ENCODE results near the gene MPRIP.

The MPRIP gene

DNA sequence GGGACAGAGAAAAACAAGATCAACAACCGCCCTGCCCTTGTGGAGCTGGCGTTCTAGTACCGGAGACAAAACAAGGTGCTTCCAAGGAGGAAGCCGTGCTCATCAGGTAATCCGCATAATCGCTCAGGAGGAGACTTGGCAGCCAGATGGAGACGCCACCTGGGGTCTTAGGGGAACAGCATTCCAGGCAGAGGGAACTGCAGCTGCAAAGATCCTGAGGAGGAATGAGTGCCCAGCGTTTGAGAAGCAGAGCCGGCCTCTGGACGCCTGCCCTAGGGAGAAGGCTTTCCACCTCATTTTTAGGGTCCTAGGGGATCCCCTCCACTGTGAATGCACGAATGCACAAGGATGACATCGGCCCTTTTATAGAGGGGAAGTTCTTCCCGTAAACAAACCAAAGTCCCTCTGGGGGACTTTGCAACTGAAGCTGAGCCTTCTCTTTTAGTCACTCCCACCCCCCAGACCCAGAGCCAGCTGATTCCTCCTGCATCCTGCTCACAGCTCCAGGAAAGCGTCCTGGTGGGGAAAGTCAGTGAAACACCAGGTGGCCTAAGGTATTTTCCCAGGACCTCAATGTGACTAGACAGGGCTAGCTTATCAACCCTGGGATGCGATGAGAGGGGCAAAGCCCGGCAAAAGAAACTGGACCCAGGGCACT is 13.2 kb upstream of the MPRIP start:
- DNase-seq (ENCODE audit: low spot score) = no peak

DNA sequence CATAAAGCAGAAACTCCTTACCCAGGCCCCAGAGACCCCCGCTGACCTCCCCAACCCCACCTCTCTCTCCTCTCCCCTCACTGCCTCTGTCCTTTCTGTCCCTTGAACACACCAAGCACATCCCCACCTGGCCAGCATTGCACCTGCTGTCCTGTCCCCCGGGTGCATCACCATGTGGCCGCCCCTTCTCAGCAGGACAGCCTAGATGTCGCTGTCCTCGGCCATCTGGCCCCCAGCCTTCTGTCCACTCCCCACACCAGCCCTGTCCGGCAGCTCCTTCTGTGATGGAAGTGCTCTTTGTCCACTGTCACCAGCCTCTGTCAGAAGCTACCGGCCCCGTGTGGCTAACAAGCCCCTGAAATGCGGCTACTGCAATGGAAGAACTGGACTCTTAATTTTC is 12.3 kb upstream of the MPRIP start:
- no peak for DNase-seq (ENCODE audit: low spot score)

DNA sequence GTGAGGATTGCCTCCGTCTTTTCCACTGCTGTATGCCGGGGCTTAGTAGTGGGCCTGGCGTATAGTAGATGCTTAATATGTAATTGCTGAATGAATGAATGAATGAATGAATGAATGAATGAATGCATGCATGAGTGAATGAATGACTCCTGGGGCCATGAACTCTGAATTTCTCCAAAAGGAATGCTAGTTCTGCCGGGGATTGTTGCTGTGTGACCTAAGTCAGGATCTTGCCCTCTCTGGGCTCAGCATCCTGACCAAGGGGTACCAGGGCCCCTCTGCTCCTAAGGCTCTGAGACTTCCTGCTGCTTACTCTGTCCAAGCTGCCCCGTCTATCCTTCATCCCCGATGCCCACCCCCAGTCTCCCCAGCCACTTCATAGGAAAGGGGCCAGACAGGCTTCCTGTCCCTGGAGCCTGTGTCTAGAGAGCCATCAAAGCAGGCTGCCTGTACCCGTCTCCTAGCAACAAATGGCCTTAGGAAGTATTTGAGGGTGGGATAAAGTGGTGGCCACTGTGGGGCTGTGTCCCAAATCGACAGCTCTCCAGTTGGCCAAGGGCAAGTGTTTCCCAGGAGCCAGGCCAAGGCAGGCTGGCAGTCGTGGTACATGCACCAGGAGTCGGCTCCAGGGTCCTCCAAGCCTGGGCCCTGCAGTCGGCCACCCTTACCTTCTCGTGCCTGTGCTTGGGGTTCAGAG is 11.6 kb upstream of the MPRIP start:
- DNase-seq (ENCODE audit: low spot score) = no peak

DNA sequence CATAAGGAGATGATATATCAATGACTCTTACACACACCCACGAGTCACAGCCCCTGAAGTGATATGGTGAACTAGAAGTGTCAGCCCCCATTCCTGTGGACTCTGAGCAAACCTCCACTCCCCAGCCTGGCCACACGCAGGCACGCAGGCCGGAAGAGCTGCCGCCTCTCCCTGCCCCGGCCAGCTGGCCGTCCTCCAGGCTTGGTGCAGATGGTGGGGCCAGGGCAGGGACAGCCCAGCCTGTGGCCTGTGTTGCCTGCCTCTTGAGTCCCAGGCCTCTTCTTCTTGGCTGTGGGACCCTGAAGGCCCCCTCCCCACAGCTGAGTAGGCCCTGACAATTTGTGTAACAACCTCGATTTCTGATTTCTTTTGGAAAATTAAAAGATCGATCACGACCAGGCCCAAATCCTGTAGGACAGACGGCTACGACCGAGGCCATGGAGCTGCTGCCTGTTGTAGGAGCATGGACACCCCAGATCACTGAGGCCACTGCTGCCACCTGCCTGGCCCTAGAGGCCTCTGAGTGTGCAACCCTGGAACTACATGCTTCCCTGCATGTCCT is 10.0 kb upstream of the MPRIP start:
- peak; percentile 94 for DNase-seq (ENCODE audit: low spot score)

DNA sequence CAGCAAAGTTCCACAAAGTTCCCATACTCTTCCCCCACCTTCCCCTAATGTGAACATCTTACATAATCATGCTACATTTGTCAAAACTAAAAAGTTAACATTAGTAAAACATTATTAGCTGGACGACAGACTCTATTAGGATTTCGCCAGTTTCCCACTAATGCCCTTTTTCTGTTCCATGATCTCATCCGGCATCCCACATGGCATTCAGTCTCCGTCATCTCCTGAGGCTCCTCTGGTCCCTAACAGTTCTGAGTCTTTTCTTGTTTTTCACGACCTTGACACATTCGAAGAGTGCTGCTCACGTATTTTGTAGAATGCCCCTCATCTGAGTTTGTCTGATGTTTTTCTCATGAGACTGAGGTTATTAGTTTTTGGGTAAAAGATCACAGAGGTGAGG is 8.8 kb upstream of the MPRIP start:
- DNase-seq (ENCODE audit: low spot score) = no peak

DNA sequence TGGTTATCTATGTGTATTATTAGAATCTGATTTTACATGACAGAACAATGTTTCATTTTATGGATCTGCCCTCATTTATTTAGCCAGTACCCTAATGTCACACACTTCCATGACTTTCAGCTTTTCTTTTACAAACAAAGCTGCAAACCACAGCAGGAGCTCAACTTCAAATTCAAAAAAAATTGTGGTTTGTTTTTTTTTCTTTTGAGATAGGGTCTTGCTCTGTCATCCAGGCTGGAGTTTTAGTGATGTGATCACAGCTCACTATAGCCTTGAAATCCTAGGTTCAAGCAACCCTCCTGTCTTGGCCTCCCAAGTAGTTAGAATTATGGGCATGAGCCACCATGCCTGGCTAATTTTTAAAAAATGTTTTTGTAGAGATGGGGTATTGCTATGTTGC is 8.2 kb upstream of the MPRIP start:
- DNase-seq (ENCODE audit: low spot score) = no peak

DNA sequence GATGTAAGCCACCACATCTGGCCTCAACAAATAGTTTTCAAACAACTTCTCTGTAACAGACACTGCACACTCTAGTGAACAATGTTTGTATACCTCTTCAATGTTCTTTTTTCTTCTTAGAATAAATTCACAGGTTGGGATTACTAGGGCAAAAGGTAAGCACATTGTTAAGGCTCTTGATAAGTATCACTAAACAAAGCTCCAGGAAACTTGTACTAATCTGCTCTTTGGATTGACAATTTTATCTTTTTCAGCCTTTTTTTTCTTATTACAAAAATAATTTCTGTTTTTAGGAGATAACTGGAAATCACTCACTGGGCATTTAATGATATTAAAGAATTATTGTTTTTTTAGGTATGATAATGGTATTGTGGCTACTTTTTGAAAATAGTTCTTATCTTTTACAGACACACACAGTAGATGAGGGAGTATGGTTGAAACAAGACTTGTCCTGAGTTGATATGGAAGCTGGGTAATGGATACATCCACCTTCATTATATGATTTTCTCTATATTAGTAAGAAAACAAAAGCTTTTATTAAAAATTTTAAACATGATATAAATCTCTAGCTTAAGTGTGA is 7.7 kb upstream of the MPRIP start:
- DNase-seq (ENCODE audit: low spot score) = no peak

DNA sequence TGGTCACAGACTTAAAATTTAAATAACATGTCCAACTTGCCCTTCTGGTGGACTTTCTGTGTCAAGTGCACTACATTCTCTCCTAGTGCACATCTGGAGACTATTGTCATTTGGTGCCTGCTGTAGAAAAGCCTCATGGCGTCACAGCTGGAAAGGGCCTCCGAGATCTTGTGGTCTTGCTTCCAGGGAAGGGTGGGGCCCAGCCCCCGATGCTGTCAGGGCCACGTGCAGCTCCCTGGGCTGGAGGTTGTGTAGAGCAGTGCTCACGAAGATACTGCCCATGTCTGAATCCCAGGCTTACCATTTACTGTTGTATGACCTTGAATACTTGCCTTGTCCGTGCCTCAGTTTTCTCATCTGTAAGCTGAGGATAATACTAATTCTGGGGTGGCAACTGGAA is 6.8 kb upstream of the MPRIP start:
- DNase-seq (ENCODE audit: low spot score) = no peak

DNA sequence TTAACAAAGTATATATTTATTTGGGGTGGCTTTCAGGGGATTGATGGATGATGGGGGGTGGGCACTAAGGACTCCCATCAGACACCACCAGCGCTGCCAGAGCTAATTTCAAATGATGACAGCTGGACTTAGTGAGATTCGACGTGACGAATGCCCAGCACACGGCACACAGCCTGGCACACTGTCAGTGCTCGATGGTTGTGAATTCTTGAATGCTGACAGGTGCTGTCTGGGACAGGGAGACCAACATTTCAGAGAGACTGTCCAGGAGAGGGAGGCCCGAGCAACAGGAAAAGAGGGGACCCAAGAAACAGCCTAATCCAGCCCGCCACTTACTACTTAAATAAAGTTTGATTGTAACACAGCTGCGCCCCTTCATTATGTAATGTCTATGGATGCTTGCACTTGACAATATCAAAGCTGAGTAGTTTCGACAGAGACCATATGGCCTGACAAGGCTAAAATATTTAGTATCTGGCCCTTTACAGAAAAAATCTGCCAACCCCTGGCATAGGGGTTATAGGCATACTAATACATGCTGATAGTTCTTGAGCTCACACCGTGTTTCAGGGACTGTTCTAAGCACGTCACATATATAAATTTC is 6.2 kb upstream of the MPRIP start:
- DNase-seq (ENCODE audit: low spot score) = no peak

DNA sequence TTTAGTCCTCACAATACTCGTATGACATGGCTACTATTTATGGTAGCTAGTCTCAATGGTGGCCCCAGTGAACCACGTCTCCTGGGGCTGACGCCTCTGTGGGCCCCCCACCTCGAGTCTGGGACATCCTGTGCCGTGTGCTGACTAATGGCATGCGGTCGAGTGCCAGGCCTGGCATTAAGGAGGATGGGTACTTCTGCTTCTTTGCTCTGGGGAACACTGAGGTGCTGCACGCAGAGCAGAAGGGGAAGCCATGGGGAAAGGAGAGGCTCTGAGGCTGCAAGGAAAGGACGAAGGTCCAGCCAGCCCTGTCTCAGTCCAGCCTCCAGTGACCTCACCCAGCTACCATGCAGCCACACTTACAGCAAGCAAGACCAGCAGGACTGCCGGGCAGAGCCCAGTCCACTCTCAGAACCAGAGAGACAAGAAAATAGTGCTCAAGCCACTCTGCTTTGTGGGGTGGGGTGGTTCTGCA is 5.7 kb upstream of the MPRIP start:
- DNase-seq (ENCODE audit: low spot score) = peak; percentile 52

DNA sequence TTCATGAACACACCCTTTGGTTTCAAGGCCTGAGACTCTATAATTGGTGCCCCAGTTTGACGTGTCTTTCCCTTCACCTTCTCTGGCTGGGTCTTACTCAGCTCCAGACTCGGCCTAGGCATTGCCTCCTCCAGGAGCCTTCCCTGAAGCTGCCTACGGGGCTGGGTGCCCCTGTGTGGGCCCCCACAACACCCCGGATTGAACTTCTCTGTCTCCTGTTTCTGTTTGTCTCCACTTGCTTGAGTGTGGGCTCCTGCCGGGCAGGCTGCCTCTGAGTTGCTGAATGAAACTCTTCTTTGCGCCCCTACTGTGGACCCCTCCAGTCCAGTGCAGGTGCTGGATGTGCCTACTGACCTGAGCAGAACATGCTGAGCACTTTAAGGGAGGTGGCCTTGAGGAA is 2.3 kb upstream of the MPRIP start:
- DNase-seq (ENCODE audit: low spot score) = no peak

DNA sequence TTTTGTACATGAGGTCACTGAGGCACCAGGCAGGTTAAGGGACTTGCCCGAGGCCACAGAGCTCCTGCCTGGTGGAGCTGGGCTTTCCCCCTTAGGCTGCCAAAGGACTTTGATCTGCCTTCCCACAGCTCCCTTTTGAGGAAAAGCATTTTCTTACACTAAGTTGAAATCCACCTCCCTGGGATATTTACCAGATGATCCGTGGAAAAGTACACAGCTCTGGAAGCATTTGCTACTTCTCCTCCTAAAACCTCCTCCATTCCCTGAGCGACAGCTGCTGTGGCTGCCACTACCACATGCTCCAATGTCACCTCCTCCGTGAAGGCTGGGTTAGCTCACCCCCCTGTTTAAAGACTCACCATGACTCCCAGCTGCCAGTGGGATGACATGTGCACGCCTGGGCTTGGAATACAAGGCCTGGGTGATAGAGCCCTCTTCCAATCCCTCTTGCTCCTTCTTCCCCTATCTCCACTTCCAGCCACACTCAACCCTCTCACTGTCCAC is 1.2 kb upstream of the MPRIP start:
- DNase-seq (ENCODE audit: low spot score) = peak; percentile 57

DNA sequence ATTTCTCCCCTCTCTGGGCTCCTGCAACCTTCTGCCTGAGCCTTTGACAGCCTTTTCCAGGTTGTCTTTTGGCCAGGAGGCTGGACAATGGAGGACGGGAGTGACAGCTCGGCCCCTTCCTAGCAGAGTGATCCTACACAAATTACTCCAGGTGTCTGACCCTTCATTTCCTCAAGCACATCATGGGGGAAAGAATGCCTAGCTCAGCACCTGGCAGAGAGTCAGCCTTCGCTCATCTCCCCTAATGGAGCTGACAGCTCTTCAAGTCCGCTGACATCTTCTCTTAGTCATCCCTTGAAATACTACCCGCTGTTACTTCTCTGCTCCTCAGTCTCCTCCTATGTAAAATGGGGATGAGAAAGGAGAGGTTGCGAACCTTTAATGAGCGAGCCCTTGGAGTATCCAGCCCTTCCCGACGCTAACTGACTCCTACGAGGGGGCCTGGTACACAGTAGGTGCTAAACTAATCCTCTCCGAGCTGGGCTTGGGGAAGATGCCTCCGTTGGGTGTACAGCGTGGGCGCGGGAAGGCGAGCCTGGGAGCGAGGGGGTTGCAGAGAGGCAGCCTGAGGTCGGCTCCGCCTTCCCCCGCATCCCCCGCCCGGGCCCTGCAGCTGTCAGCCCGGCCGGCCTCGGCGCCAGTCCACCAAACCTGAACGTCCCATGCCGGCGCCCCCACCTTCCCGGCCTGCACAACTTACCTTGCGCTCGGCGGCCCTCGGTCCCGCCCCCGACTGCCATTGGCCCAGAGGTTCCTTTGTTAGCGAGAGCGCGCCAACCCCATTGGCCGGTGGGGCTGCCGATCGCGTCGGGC is 480 bp upstream of the MPRIP start:
- peak; percentile 98 for DNase-seq (ENCODE audit: low spot score)

DNA sequence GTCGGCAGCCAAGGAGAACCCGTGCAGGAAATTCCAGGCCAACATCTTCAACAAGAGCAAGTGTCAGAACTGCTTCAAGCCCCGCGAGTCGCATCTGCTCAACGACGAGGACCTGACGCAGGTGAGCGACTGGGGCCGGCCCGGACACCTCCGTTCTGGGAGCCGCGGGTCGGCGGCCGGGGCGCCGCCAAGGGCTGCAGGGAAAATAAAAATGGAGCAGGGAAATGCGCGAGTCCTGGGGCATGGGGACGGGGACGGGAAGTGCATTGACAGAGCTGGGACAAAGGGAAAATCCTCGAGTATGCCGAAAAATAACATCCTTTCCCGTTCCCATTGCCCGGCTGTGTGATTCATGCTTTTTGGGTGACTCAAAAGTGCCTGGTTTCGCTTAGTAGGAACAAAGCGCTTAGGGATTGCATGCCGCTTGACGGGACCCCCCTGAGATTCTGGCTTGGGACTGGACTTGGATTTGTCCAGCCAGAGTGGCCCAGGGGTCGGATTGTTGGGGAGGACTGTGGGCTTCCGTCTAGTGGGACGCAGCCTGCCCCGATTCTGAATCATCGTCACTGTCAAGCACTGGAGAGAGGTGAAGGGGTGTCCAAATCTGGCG is 699 bp downstream of the MPRIP start:
- DNase-seq (ENCODE audit: low spot score) = no peak

DNA sequence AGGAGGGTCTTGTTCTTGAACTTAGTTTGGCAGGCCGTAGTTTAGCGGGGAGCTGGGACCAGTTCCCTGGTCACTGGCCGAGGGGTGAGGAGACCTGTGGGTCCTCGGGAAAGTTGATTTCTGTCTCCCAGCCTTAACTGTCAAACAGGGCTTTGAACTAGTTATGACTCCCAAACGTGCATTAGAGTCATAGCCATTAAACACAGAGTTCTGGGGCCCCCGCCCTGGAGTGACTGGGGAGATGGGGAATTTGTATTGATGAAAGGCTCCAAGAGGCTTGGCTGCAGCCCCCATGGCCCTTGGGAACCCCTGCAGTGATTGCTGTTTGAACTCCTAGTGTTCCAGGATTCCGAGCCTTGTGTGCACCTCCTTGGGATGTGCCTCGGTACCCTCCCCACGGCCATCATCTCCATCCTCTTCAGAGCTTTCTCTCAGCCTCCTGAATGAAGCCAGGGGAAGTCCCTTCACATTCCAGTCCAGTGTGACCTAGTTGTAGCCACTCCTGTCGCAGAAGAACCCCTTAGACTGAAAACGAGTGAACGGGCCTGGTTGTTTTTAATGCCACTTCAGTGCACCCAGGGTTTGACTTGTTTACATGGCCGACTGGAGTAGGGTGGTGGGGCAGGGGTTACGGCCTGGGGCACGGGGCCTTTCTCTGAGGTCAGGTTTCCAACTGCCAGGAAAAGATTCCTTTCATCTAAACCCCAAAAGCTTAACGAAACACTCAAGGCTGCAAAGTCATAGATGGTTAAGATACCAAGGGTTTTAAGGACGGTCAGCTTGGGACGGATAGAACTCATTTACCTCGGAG is 1.4 kb downstream of the MPRIP start:
- DNase-seq (ENCODE audit: low spot score) = no peak

DNA sequence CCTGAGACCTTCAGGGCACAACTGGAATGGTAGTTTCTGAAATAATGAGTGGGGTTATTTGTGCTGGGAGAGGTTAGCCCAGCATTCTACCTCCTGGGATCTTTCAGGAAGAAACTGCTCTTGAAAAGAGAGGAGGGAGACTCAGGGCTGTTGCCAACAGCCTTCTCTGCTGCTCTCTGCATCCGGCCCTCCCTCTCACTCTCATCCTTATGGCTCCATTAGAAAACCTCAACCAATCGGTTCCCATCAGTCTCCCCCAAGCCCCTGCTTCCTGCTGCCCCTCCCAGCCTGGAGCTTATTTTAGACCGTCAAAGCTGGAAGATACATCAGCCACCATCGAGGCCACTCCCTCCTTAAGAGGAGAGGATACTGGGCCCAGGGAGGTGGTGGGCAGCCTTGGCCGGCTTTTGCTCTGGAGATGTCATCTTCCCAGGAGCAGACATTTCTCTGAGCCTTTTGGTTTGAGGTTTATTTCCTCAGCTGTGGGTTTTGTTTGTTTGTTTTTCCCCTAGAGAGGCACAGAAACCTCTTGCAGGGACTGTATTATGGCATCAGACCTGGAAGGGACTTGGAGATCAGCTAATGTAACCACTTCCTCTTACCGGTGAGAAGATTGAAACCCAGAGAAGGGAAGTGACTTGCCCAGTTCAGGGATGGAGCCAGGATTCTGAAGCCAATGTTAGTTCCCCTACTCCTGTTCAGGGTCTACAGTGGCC is 2.7 kb downstream of the MPRIP start:
- DNase-seq (ENCODE audit: low spot score) = no peak

DNA sequence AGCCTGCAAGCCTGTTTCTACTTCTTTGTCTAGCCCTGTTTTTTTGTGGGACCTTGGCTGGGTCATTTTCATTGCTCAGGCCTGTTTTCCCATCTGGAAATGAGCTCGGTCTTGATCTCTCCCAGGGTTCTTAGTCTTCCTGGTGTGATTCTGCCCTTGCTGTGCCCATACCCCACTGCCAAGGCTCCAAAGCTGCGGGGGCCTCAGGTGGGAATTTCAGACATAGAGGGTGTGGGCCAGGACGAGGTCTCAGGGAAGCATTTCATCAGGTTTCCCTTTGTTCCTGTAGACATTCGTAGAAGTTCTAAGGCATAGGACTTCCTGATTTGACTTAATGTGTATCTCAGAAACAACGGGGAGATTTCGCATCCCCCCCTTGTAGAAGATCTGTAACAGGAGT is 5.8 kb downstream of the MPRIP start:
- no peak for DNase-seq (ENCODE audit: low spot score)

DNA sequence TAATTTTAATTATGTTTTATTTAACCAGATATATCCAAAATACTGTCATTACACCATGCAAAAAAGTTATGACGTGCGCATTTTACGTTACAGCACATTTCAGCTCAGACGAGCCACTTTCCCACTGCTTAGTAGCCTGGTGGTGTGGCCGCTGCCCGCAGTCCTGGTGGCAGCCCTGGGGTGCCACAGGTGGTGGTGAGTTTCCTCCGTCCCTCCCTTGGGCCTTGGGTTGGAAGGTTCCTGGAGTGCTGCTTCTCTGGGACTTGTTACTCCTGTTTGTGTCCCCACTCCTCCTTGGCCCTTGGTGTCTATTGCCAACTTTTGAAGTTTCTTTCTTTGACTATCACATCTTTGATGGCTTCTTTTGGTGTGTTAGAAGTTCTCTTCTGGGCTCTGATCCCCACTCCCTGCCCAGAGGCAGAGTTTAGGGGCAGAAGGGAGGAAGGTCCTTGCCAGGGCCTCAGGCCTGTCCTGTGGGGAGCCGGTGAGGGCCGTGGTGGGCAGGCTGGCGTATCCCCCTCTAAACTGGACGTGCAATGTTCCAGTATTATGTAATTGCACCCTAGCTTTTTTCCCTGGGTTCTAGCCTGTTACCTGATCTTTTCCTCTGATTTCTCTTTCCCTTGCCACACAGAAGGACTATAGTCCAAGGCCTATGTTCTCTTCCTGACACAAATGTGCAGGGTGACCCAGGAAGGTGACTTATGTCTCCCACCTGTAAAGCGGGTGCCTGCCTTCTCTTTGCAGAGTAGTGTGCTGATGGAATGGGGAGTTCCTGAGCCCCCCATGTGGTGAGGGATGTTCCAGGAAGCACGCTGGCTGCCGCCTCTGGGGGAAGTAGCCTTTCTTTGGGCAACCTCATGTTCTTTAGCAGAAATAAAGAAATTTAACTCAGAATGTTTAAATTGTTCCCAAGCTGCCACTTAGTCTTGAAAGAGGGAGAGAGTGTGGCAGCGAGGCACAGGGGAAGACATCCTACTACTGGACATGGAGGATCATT is 8.4 kb downstream of the MPRIP start:
- DNase-seq (ENCODE audit: low spot score) = no peak

DNA sequence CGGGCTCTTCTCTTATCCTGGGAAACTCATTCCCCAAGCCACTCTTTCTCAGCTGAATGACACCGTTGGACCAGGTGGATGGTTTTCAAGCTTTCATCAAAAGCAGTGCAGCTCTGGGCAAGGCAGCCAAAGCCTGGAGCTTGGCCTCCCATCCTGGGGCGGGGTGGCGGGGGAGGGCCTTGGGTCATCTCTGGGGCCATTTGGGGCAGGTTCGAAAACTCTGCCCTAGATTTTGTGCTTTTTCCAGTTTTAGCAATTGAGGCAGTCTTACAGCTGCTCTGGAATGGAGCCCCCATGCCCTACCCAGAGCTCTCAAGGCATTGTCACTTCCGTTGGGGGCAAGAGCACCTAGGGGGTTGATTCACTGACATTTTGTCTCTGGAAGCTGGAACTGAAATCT is 9.1 kb downstream of the MPRIP start:
- no peak for DNase-seq (ENCODE audit: low spot score)
